RKO (cell line): Measurements from ENCODE around the gene CAPN14.

Experiments used
- DNase-seq: peaks from one replicate; pipeline ENCODE4 v3.0.0-alpha.2; 2016; ENCODE audit warnings: low spot score

Gene CAPN14

GRCh38 chr2:31241625-31242270, 24.4 kb upstream of the CAPN14 start:
- DNase-seq: no peak

- no peak for DNase-seq
Measured at GRCh38 chr2:31240381-31241365, 23.4 kb upstream of the CAPN14 start.

- DNase-seq: no peak
Measured at GRCh38 chr2:31239593-31240177, 22.4 kb upstream of the CAPN14 start.

- no peak for DNase-seq
Measured at GRCh38 chr2:31238906-31239592, 21.7 kb upstream of the CAPN14 start.

- no peak for DNase-seq
Measured at GRCh38 chr2:31238126-31238905, 21.0 kb upstream of the CAPN14 start.

- DNase-seq: no peak
Measured at GRCh38 chr2:31237348-31238017, 20.2 kb upstream of the CAPN14 start.

GRCh38 chr2:31236433-31237205, 19.3 kb upstream of the CAPN14 start:
- DNase-seq: no peak

- no peak for DNase-seq
Measured at GRCh38 chr2:31235504-31235902, 18.2 kb upstream of the CAPN14 start.

GRCh38 chr2:31234683-31235503, 17.6 kb upstream of the CAPN14 start:
- no peak for DNase-seq

- DNase-seq: no peak
Measured at GRCh38 chr2:31233741-31234682, 16.7 kb upstream of the CAPN14 start, which contains the start of gene EHD3. Gene EHD3 (plus strand): TSS chr2:31234152. CDS start chr2:31234622, 470 bp downstream.

- DNase-seq: no peak
Measured at GRCh38 chr2:31233231-31233630, 15.9 kb upstream of the CAPN14 start.

GRCh38 chr2:31232586-31232985, 15.3 kb upstream of the CAPN14 start:
- no peak for DNase-seq

- no peak for DNase-seq
Measured at GRCh38 chr2:31231571-31232302, 14.4 kb upstream of the CAPN14 start.

- DNase-seq: no peak
Measured at GRCh38 chr2:31230751-31231150, 13.4 kb upstream of the CAPN14 start.

GRCh38 chr2:31228717-31229116, 11.4 kb upstream of the CAPN14 start:
- no peak for DNase-seq

GRCh38 chr2:31227711-31228125, 10.4 kb upstream of the CAPN14 start:
- DNase-seq: no peak

- no peak for DNase-seq
Measured at GRCh38 chr2:31227110-31227509, 9.8 kb upstream of the CAPN14 start.
